Tibial nerve (tissue), 4 donors: ENCODE measurements around the gene GARS1. TPM values are rescaled to one million over a fixed set of nuclear protein-coding genes. Genes with fewer than 3 reads are reported as not detected.
A peak's percentile ranks its signal among the peaks of the same experiment; 100 is the strongest.

Source experiments
- DNase-seq, 2 donors: peaks; one replicate each; pipeline ENCODE4 v3.0.0-alpha.2; 2019; ENCODE audit warnings: low spot score in 2 of 2
- H3K27ac ChIP-seq, 4 donors: fragments of 200-600 bp; sonication (generic) in 3 of 4; one replicate each; pipeline ENCODE4 v1.5.1; 2017 to 2019; ENCODE audit warnings: mild to moderate bottlenecking in 1 of 4
- H3K27me3 ChIP-seq, 2 donors: fragments of 200-600 bp; sonication (generic) in 1 of 2; one replicate each; pipeline versions ENCODE4 v1.5.1 to v1.6.0; 2017 to 2019
- H3K36me3 ChIP-seq, 3 donors: fragments of 200-600 bp; sonication (generic); one replicate each; pipeline ENCODE4 v1.5.1; 2018 to 2019
- H3K4me1 ChIP-seq, 4 donors: fragments of 200-600 bp; sonication (generic) in 3 of 4; one replicate each; pipeline ENCODE4 v1.5.1; 2017 to 2019
- H3K4me3 ChIP-seq, 4 donors: fragments of 200-600 bp; sonication (generic) in 3 of 4; one replicate each; pipeline ENCODE4 v1.5.1; 2017 to 2019; ENCODE audit warnings: mild to moderate bottlenecking in 1 of 4, moderate library complexity in 1 of 4
- H3K9me3 ChIP-seq, 4 donors: fragments of 200-600 bp; sonication (generic) in 3 of 4; one replicate each; pipeline ENCODE4 v1.5.1; 2017 to 2019
- CTCF ChIP-seq, 5 experiments: fragments of 200-600 bp in 3 of 5; fragments of 450-650 bp in 2 of 5; sonication (generic) in 3 of 5; IDR thresholded peaks; one replicate each; pipeline ENCODE4 v1.5.1; 2016 to 2019; ENCODE audit warnings: antibody characterized with exemption in 5 of 5, mild to moderate bottlenecking in 3 of 5, moderate library complexity in 2 of 5
- EP300 ChIP-seq, 2 donors: sonication (generic); formaldehyde crosslinking; IDR thresholded peaks; one replicate each; pipeline ENCODE4 v1.6.1; 2017; ENCODE audit warnings: antibody characterized with exemption in 2 of 2, mild to moderate bottlenecking in 1 of 2
- POLR2A ChIP-seq, 2 donors: fragments of 450-650 bp; IDR thresholded peaks; one replicate each; pipeline ENCODE4 v1.6.1; 2017; ENCODE audit warnings: antibody characterized with exemption in 2 of 2, mild to moderate bottlenecking in 2 of 2, moderate library complexity in 2 of 2
- WGBS, 2 donors: methylation state at CpG; one replicate each; pipeline ENCODE4 v1.1.5; 2018; 5-methylcytosine and 5-hydroxymethylcytosine counted together
- total RNA-seq, 4 donors: library from RNA; depleted of rRNA; stranded (reverse); fragments of >200 nt; gene quantifications; one replicate each; pipeline ENCODE4 v1.1.0, GENCODE V29; 2016

GARS1 gene
- 10 to 100 TPM; 36.9 to 61.1 (median 55.9) TPM for total RNA-seq

GRCh38 chr7:30594540-30595435 lies at the start of gene GARS1:
Gene GARS1, plus strand, starts transcription at chr7:30594878. Its CDS starts 44 bp downstream, at chr7:30594922.
- no peaks in the 10 kb centered on the region for H3K9me3 ChIP-seq
- TF ChIP-seq POLR2A (IDR thresholded peaks at IDR 0.05) (peak; percentile 79 to 87), CTCF (IDR thresholded peaks at IDR 0.05) (peak in 2 of 5 experiments; percentile 32 to 39), EP300 (IDR thresholded peaks at IDR 0.05) (peak; percentile 86 to 98)
- DNase-seq, result peak; percentile 78 to 81
- H3K27ac ChIP-seq, result peak within 1 kb of the TSS; percentile 89 to 98 (median 96)
- H3K27me3 ChIP-seq, result no peaks in the 10 kb centered on the region
- H3K36me3 ChIP-seq, result peaks cover 0 to 12% (median 0%) of the 10 kb centered on the region in 3 donors
- peak within 1 kb of the TSS; percentile 92 to 99 (median 95) for H3K4me3 ChIP-seq
- WGBS, 2 donors, result 0 to 1% methylated on average over 37 to 84 of the region's 84 CpGs
- peaks cover 0 to 50% (median 11%) of the 10 kb centered on the region in 4 donors for H3K4me1 ChIP-seq

GRCh38 chr7:30545791-30546555 lies 48.7 kb upstream of the GARS1 start:
- no peak for TF ChIP-seq EP300 (IDR thresholded peaks at IDR 0.05)
- no peak for TF ChIP-seq POLR2A (IDR thresholded peaks at IDR 0.05)
- WGBS, 2 donors, result 61 to 67% methylated on average over 5 of the region's 5 CpGs

GRCh38 chr7:30546596-30546995 lies 48.1 kb upstream of the GARS1 start:
- 95 to 98% methylated on average over 4 of the region's 4 CpGs for WGBS, 2 donors
- no peak overlapping the region for H3K27ac ChIP-seq
- no peak for DNase-seq
- no peak overlapping the region for H3K4me3 ChIP-seq
- no peaks in the 10 kb centered on the region for H3K27me3 ChIP-seq
- H3K4me1 ChIP-seq, result peaks cover 0 to 28% (median 7%) of the 10 kb centered on the region in 4 donors
- H3K36me3 ChIP-seq, result peaks cover 0 to 26% (median 0%) of the 10 kb centered on the region in 3 donors
- TF ChIP-seq EP300 (IDR thresholded peaks at IDR 0.05), result no peak
- TF ChIP-seq POLR2A (IDR thresholded peaks at IDR 0.05), result no peak
- TF ChIP-seq CTCF (IDR thresholded peaks at IDR 0.05), result no peak
- H3K9me3 ChIP-seq, result no peaks in the 10 kb centered on the region

More at GRCh38 chr7:30545791-30546555, 48.7 kb upstream of the GARS1 start:
- H3K9me3 ChIP-seq, result no peaks in the 10 kb centered on the region
- no peak overlapping the region for H3K4me3 ChIP-seq
- H3K27ac ChIP-seq, result no peak overlapping the region
- H3K27me3 ChIP-seq, result no peaks in the 10 kb centered on the region
- peaks cover 0 to 23% (median 7%) of the 10 kb centered on the region in 4 donors for H3K4me1 ChIP-seq
- peaks cover 0 to 26% (median 0%) of the 10 kb centered on the region in 3 donors for H3K36me3 ChIP-seq
- no peak for DNase-seq

- TF ChIP-seq CTCF (IDR thresholded peaks at IDR 0.05) (peak; percentile 71 to 89 (median 79)), POLR2A (IDR thresholded peaks at IDR 0.05) (no peak), EP300 (IDR thresholded peaks at IDR 0.05) (peak in 1 of 2 donors; percentile 45)
- 9 to 17% methylated on average over 6 of the region's 6 CpGs for WGBS, 2 donors
- Histone ChIP-seq H3K27ac (peak overlapping the region in 3 of 4 donors; percentile 46 to 73 (median 73)), H3K9me3 (no peaks in the 10 kb centered on the region), H3K4me3 (no peak overlapping the region), H3K36me3 (peaks cover 0 to 20% (median 0%) of the 10 kb centered on the region in 3 donors), H3K27me3 (no peaks in the 10 kb centered on the region), H3K4me1 (peaks cover 0 to 28% (median 7%) of the 10 kb centered on the region in 4 donors)
- DNase-seq, result peak; percentile 75 to 81
Measured at GRCh38 chr7:30548845-30549244, 45.8 kb upstream of the GARS1 start.

- Histone ChIP-seq H3K9me3 (no peaks in the 10 kb centered on the region), H3K36me3 (peaks cover 0 to 29% (median 0%) of the 10 kb centered on the region in 3 donors), H3K27ac (peak overlapping the region in 2 of 4 donors; percentile 73), H3K27me3 (no peaks in the 10 kb centered on the region), H3K4me3 (no peak overlapping the region), H3K4me1 (peaks cover 0 to 28% (median 7%) of the 10 kb centered on the region in 4 donors)
- 65 to 78% methylated on average over 7 of the region's 7 CpGs for WGBS, 2 donors
- TF ChIP-seq POLR2A (IDR thresholded peaks at IDR 0.05), result no peak
- no peak for TF ChIP-seq CTCF (IDR thresholded peaks at IDR 0.05)
- TF ChIP-seq EP300 (IDR thresholded peaks at IDR 0.05), result no peak
- no peak for DNase-seq
Measured at GRCh38 chr7:30549931-30550493, 44.7 kb upstream of the GARS1 start.
